Loucy (cell line): ENCODE measurements around the gene SF3B3.

Source experiments
- H2AFZ ChIP-seq: fragments of 200-600 bp; sonication (generic); 2 replicates; pipeline ENCODE4 v1.6.0; 2016; ENCODE audit warnings: antibody characterized with exemption, mild to moderate bottlenecking, low read length, moderate library complexity
- H3F3A ChIP-seq: fragments of 200-600 bp; 2 replicates; pipeline ENCODE4 v1.6.0; 2016; ENCODE audit warnings: antibody characterized with exemption, low read depth, mild to moderate bottlenecking
- H3K27me3 ChIP-seq: fragments of 200-600 bp; sonication (generic); 2 replicates; pipeline ENCODE4 v1.6.1; 2014; ENCODE audit warnings: low read length, mild to moderate bottlenecking; ENCODE audit not compliant: insufficient read depth, poor library complexity, severe bottlenecking
- H3K36me3 ChIP-seq: fragments of 200-600 bp; sonication (generic); 2 replicates; pipeline ENCODE4 v1.6.1; 2016; ENCODE audit warnings: low read length; ENCODE audit not compliant: insufficient read depth
- H3K4me1 ChIP-seq: fragments of 200-600 bp; sonication (generic); 2 replicates; pipeline ENCODE4 v1.5.1; 2014; ENCODE audit warnings: low read length, mild to moderate bottlenecking; ENCODE audit not compliant: insufficient read depth, poor library complexity, severe bottlenecking
- H3K4me2 ChIP-seq: fragments of 200-600 bp; sonication (generic); 2 replicates; pipeline ENCODE4 v1.6.0; 2014; ENCODE audit warnings: antibody characterized with exemption, low read length, low read depth, mild to moderate bottlenecking; ENCODE audit not compliant: poor library complexity, severe bottlenecking
- H3K4me3 ChIP-seq: fragments of 200-600 bp; sonication (generic); 2 replicates; pipeline ENCODE4 v1.5.1; 2014; ENCODE audit warnings: low read length, mild to moderate bottlenecking, mixed read lengths; ENCODE audit not compliant: poor library complexity, severe bottlenecking
- H3K79me2 ChIP-seq: fragments of 200-600 bp; sonication (generic); 2 replicates; pipeline ENCODE4 v1.6.1; 2014; ENCODE audit warnings: low read length; ENCODE audit not compliant: insufficient read depth
- H3K9ac ChIP-seq: fragments of 200-600 bp; sonication (generic); 2 replicates; pipeline ENCODE4 v1.6.0; 2014; ENCODE audit warnings: mild to moderate bottlenecking, low read depth, low read length, moderate library complexity; ENCODE audit not compliant: poor library complexity, severe bottlenecking
- H3K9me2 ChIP-seq: fragments of 200-600 bp; sonication (generic); replicated peaks from 2 replicates; pipeline ENCODE4 v1.6.1; 2016; ENCODE audit warnings: low read depth, low read length, mixed read lengths
- H3K9me3 ChIP-seq: fragments of 200-600 bp; sonication (generic); 2 replicates; pipeline ENCODE4 v1.6.1; 2014; ENCODE audit warnings: mild to moderate bottlenecking, antibody characterized with exemption, low read length, low read depth; ENCODE audit not compliant: insufficient read depth
- H4K20me1 ChIP-seq: fragments of 200-600 bp; sonication (generic); 2 replicates; pipeline ENCODE4 v1.6.0; 2014; ENCODE audit warnings: antibody characterized with exemption, low read length, mild to moderate bottlenecking; ENCODE audit not compliant: insufficient read depth, poor library complexity, severe bottlenecking
- EZH2phosphoT487 ChIP-seq: fragments of 200-600 bp; IDR thresholded peaks from 2 replicates; pipeline ENCODE4 v1.6.1; 2018; ENCODE audit warnings: antibody characterized with exemption, mild to moderate bottlenecking, moderate library complexity, borderline replicate concordance
- TF ChIP-seq, protein P1 (sequence below): fragments of 200-600 bp; sonication (generic); conservative IDR thresholded peaks from 2 replicates; pipeline ENCODE4 v1.5.1; 2014; ENCODE audit warnings: mild to moderate bottlenecking, antibody characterized with exemption, low read length

The SF3B3 gene

DNA sequence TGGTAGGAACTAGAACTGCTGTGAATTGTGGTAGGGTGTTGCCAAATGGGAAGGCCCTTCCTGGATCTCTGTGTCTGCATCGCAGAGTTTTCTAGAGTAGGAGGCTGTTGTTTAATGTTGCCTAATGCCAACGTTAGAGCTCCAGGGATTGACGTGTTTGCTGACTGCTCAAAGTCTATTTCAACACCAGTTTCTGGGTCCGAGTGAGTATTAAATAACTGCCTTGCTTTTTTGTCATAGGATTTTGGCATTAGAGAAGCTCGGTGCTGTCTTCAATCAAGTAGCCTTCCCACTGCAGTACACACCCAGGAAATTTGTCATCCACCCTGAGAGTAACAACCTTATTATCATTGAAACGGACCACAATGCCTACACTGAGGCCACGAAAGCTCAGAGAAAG, 40.0 kb downstream of the SF3B3 start:
- H3K27me3 ChIP-seq: no peaks in the 10 kb centered on the region
- H3K9ac ChIP-seq: no peak overlapping the region
- no peak overlapping the region for H3K4me3 ChIP-seq
- no peaks in the 10 kb centered on the region for H3K9me2 ChIP-seq
- H4K20me1 ChIP-seq: peaks cover 17% of the 10 kb centered on the region
- H3K9me3 ChIP-seq: no peaks in the 10 kb centered on the region
- no peak overlapping the region for H2AFZ ChIP-seq
- no peaks in the 10 kb centered on the region for H3K4me1 ChIP-seq
- peaks cover 98% of the 10 kb centered on the region for H3K36me3 ChIP-seq
- no peak for TF ChIP-seq EZH2phosphoT487
- TF ChIP-seq, protein P1, sequence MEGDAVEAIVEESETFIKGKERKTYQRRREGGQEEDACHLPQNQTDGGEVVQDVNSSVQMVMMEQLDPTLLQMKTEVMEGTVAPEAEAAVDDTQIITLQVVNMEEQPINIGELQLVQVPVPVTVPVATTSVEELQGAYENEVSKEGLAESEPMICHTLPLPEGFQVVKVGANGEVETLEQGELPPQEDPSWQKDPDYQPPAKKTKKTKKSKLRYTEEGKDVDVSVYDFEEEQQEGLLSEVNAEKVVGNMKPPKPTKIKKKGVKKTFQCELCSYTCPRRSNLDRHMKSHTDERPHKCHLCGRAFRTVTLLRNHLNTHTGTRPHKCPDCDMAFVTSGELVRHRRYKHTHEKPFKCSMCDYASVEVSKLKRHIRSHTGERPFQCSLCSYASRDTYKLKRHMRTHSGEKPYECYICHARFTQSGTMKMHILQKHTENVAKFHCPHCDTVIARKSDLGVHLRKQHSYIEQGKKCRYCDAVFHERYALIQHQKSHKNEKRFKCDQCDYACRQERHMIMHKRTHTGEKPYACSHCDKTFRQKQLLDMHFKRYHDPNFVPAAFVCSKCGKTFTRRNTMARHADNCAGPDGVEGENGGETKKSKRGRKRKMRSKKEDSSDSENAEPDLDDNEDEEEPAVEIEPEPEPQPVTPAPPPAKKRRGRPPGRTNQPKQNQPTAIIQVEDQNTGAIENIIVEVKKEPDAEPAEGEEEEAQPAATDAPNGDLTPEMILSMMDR: no peak
- no peak overlapping the region for H3K4me2 ChIP-seq
- H3F3A ChIP-seq: no peaks in the 10 kb centered on the region
- H3K79me2 ChIP-seq: peaks cover 4% of the 10 kb centered on the region; the same call in 1 of the 2 replicates

DNA sequence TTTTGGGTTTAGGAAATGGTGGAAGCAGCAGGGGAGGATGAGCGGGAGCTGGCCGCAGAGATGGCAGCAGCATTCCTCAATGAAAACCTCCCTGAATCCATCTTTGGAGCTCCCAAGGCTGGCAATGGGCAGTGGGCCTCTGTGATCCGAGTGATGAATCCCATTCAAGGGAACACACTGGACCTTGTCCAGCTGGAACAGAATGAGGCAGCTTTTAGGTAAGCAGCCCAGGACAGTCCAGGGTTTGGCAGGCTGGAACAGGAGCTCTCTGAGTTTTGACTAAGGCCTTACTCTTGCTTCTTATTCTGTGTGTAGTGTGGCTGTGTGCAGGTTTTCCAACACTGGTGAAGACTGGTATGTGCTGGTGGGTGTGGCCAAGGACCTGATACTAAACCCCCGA, 41.4 kb downstream of the SF3B3 start:
- H3K4me3 ChIP-seq: no peak overlapping the region
- H2AFZ ChIP-seq: no peak overlapping the region
- H3K4me1 ChIP-seq: no peaks in the 10 kb centered on the region
- H3K27me3 ChIP-seq: no peaks in the 10 kb centered on the region
- peaks cover 15% of the 10 kb centered on the region for H4K20me1 ChIP-seq
- H3K9me3 ChIP-seq: no peaks in the 10 kb centered on the region
- peaks cover 4% of the 10 kb centered on the region; the same call in 1 of the 2 replicates for H3K79me2 ChIP-seq
- peaks cover 98% of the 10 kb centered on the region for H3K36me3 ChIP-seq
- H3K9me2 ChIP-seq: no peaks in the 10 kb centered on the region
- TF ChIP-seq EZH2phosphoT487: no peak
- TF ChIP-seq, protein P1: no peak
- H3K9ac ChIP-seq: no peak overlapping the region
- 0 out of 2 replicates have a peak, but pooled peaks cover 2% of the 10 kb centered on the region for H3F3A ChIP-seq
- no peak overlapping the region for H3K4me2 ChIP-seq

DNA sequence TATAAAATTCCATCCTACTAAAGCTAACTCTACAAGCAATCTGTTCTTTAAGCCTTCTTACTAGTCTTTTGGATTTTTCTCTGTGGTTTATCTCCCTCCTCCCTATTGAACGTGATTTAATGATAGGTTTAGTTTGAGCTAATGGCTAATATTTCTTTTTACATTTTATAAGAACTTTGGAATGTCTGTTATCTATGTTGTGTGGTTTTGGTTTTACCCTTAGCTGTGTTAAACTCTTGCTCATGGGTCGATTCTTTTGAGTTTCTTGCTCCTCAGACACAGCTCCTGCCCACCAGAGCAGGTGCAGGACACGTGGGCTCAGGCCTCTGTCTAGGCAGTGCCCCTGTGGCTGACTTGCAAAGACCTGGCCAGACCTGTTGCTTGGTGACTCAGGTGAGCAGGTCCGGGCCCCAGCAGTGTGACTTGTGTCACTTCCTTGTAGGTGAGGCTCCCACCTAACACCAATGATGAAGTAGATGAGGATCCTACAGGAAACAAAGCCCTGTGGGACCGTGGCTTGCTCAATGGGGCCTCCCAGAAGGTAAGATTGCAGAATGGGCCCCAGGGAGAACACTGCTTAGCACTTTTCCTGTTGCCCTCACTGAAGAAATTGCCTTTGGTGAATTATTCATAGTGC, 45.1 kb downstream of the SF3B3 start:
- Histone ChIP-seq H3K9ac (no peak overlapping the region), H2AFZ (no peak overlapping the region), H3K36me3 (peaks cover 98% of the 10 kb centered on the region), H3K4me2 (no peak overlapping the region), H3K9me3 (no peaks in the 10 kb centered on the region), H3K9me2 (no peaks in the 10 kb centered on the region), H3K4me3 (no peak overlapping the region), H3K79me2 (no peaks in the 10 kb centered on the region), H4K20me1 (peaks cover 15% of the 10 kb centered on the region), H3F3A (0 out of 2 replicates have a peak, but pooled peaks cover 2% of the 10 kb centered on the region), H3K27me3 (no peaks in the 10 kb centered on the region), H3K4me1 (no peaks in the 10 kb centered on the region)
- no peak for TF ChIP-seq EZH2phosphoT487
- TF ChIP-seq, protein P1: no peak
